Stimulated activated CD8-positive, alpha-beta memory T cell treated with anti-CD3 and anti-CD28 coated beads, Interleukin-15, amount 100 ng/mL, for 4 hours (primary cell): ENCODE measurements around the gene KIAA1614.
"Not testable (repeated sequence)": the region's sequence is repeated elsewhere in the genome, so short reads cannot be mapped to it uniquely, and the experiment has no call there.

Source experiments
- DNase-seq, 2 donors: peaks; one replicate each; pipeline ENCODE4 v3.0.0-alpha.2; 2020; ENCODE audit warnings: low read depth in 2 of 2

KIAA1614 gene

GRCh38 chr1:180945151-180945550, 32.5 kb downstream of the KIAA1614 start:
- no peak for DNase-seq

DNA sequence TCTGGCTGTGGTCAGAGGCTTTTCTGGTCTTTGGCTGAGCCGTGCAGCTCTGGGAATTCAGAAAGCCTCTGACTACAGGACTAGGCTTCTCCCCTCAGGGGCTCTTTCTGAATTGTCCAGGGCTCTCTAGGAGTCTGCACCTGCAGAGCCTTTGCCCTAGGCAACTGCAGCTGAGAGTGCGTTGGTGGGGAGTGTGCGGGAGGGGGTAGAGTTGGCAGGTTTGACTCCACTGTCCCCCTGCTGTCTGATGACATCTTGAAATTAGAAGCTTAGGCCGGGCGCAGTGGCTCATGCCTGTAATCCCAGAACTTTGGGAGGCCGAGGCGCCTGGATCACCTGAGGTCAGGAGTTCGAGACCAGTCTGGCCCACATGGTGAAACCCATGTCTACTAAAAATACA, 32.9 kb downstream of the KIAA1614 start:
- no peak for DNase-seq

DNA sequence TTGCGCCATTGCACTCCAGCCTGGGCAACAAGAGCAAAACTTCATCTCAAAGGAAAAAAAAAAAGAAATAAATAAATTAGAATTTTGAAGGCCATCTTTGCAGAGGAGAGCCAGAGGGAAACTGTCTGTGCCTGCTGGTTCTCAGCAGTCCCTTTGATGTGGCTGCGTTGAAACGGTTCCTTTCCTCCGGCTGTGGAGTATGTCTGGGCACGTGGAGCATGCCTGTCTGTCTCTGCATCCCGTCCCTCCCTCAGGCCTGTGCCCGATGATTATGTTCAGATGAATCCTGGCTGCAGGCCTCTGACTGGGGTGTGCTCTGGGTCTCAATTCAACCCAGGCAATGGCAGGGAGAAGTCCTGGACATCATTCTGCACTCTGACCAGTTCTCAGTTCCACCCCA, 33.4 kb downstream of the KIAA1614 start:
- DNase-seq: no peak

DNA sequence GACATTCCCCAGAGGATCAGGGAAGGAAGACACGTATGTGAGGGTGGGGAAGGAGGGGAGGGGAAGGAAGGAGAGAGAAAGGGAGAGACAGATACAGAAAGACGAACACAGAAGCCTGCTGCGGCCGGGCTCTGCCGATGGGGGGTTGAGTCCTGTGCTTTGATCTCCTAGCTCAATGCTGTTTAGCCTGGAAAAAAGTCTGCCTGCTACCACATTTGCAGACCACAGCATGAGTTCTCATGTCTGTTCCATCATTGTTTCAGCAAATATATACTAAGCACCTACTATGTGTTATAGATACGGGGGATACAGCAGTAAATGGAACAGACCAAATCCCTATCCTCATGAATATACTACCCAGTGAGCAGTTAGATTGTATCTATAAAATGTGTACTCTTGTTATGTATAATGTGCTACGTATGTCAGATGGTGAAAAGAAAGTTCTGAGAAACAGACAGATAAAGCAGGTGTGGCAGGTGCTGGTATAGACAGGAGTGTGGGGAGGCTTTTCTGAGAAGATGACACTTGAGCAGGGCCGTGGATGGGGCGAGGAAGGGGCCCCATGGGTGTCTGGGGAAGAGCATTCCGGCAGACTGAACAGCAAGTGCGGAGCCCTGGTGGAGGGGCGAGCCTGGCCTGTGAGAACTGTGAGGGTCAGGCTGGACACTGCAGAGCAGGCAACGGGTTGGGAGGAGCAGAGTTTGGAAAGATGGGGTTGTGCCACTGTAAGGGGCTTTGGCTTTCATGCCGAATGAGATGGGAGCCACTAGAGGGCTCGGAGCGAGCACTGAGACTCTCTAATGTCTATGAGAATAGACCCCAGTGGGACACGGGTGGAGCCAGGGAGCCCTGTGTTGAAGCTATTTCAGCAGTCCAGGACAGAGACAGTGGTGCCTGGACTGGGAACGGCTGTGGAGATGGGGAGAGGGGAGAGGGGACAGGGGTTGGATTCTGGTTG, 34.1 kb downstream of the KIAA1614 start:
- DNase-seq: no peak

GRCh38 chr1:180947499-180947885, 34.8 kb downstream of the KIAA1614 start:
- no peak for DNase-seq

DNA sequence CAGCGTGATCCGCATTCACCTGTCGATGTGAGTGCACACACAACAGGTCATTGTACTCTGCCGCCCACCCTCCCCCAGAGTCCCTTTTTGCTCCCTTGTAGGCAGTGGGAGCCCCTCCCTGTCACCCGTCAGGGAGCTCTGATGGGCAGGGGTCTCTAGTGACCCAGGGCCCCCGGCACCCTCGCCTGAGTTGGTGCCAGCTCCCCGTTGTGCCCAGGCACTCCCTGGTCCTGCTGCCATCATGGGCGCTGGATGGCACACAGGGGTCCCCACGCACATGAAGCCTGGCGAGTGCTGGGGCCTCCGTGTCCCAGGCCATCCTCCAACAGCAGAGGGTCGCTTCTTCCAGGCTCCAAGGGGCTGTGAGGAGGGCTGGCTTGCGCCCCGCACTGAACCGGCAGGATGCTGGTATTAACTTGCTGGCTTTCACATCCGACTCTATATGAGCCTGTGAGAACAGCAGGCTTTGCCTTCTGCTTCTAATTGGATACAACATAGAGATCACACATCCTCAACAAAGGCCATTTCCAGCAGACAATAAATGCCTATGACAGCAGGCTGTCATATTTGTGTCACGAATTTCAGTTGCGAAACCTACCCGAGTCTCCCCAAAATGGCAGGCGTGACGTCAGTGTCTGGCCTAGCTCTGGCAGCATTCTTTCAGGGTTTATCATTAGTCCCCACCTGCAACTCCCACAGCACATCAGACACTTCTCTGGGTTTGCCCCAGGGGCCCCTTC, 35.4 kb downstream of the KIAA1614 start:
- DNase-seq: no peak

- no peak for DNase-seq
Observed at GRCh38 chr1:180948641-180949615, 36.2 kb downstream of the KIAA1614 start.

DNA sequence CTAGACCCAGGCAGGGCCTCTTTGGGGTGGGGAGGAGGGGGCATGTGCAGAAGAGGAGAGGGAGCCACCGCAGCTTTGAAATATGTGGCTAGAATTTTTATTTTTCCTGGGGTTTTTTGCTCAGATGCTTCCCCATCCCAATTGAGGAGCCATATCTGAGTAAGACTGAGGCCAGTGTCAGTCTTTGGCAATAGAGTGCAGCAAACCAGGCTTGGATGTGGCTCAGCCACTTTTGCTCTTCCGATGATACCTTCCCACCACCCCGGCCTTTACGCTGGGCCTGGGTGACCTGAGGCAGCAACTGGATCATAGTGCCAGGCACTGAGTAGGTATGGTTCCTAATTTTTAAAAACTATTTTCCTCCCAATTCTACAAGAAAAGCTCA, 36.9 kb downstream of the KIAA1614 start:
- no peak for DNase-seq

GRCh38 chr1:180950321-180950720, 37.6 kb downstream of the KIAA1614 start:
- no peak for DNase-seq

- DNase-seq: no peak
Observed at GRCh38 chr1:180951186-180951745, 38.6 kb downstream of the KIAA1614 start.

DNA sequence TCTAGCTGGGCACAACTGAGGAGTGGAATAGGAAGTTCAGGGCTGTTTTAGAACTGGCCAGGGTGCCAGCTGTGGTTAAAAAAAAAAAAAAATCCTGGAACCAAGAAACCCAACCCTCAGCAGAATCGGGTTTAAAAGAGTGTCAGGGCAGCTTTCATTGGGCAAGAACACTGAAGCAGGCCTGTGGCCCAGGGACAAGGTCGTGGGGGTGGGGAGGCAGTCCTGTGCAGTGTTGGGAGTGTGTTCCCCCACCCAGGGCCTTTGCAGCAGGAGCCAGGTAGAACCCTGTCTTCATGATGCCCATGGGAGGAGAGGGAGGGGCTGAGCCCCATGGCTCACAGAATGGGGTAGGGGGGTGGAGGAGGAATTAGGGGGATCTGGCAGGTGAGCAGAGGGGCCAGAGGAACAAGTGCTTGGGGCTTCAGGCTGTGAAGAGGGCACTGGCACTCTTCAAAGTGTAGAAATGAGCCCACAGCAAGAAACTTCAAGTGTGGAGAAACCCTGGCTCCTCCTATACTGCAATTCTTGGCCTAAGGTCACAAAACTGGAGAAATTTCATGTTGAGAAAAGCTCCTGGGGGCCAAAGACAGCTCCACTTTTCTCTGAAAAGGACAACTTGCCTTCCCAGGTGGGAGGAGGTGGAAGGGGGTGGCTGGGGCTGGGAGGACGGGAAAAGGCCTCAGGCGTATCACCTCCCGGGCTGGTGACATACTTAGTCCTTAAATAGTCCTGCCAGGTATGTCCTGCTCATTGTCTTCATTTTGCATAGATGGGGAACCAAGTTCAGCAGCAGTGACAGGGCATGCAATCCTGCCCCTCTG, 39.3 kb downstream of the KIAA1614 start:
- no peak for DNase-seq

DNA sequence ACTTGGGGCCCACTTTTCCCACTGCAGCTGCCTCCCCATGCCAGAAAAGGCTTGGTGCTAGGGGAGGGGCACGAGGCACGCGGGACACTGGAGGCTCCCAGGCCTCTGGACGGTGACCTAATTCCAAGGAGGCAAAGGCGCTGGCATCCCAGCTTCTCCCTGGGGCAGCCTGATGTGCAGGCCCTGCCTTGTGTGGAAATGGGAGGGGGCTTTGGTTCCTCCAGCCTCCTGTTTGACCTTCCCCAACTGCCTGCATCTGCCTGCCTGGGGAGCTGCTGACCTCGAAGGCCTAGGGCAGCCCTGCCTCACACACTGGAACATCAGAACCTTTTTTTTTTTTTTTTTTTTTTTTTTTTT, 39.9 kb downstream of the KIAA1614 start:
- no peak for DNase-seq

GRCh38 chr1:180953291-180954004, 40.8 kb downstream of the KIAA1614 start:
- DNase-seq: no peak

DNA sequence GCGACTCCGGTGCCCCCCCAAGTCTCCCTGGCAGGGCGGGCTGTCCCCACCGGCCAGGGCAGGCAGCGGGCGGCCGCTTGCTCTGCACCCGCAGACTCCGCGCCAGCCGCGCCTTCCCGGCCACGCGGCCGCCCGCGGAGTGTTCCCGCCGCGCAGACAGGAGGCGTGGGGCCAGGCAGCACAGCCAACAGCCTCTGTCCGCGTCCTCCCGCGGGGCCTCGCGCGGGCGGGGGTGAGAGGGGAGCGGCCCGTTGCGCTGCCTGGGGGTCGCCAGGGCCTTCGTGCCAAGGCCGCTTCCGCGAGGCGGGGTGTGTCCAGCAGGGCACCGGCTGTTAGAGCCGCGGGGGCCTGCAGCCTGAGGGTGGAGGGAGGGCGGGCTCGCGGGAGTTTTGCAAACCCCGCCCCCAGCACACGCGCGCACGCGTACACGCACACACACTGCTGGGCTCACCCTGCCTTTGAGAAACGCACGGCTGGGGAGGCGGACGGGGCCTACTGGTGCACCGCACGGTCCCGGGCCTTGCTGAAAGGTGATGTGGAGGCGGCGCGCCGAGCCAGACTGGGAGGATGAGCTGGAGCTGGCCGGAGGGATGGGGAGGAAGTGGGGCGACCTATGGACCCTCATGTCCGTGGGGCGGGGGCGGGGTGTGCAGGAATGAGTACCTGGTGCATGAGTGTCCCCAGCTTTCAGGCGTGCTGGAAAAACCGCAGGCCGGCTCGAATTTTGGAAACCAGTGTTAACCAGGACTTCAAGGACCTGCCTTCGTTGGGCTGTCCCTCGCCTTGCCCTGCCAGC, 41.5 kb downstream of the KIAA1614 start:
- peak; percentile 35 to 57 for DNase-seq

DNA sequence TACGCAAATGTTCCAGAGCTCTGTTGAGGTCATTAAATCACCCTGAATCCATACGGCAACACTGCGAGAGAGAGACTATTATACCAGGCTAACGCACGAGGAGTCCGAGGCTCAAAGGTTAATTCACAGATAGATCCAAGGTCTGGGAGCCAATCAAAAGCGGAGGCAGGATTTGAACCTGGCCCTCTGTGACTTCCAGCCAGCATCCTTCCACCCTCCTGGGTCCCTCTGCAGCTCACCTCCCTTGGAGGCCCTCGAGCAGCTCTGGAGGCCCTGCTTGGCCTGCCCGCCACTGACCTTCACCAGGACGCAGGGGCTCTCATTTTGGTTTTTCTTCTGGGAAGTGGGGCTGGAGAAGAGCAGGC, 42.1 kb downstream of the KIAA1614 start:
- no peak for DNase-seq

GRCh38 chr1:180956028-180956640, 43.4 kb downstream of the KIAA1614 start:
- DNase-seq: no peak

- not testable (repeated sequence) for DNase-seq
Observed at GRCh38 chr1:180959620-180960019, 46.9 kb downstream of the KIAA1614 start.

DNA sequence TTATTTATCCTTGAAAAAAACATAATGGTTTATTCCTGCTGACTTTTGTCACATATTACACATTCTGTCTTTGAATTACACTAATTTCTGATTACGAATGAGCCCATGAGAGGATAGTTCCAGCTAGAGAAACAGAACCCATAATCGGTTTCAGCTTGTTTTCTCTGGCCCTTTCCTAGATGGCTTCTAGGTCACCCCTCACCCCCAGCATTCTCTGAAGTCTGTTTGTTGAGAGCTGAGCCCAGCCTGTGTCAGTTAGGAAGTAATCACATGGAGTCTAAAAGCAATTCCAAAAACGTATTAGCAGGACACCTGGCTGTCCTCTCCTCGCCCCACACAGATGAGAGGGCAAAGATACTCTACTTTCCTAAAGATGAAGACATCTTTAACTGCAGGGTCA, 48.9 kb downstream of the KIAA1614 start:
- no peak for DNase-seq

DNA sequence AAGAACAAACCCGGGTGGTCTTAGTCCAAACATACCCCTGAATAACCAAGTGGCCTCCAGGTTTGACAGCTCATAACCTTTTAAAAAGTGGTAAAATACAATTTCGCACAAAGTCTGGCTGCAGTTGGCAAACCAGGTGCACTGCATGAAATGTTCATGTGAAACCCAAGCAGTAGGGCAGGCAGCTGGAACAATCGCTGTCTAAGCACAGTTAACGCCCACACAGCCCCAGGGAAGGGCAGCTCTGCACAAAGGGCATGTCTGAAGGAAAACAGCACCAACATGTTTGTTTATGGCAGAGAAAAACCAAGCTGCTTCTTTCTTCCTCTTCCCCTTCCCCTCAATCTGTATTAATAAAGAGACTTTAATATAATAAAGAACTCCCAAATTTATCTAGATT, 49.5 kb downstream of the KIAA1614 start:
- DNase-seq: no peak
